Activated naive CD8-positive, alpha-beta T cell treated with anti-CD3 and anti-CD28 coated beads, Interleukin-2, amount 50 U/mL, for 24 hours (primary cell): ENCODE measurements around the gene ACER3.

ENCODE experiments used
- ATAC-seq: fragments of 150-1000 bp; cut with Tn5 transposase; one replicate; pipeline ENCODE4 v1.10.0; 2021
- DNase-seq: peaks from one replicate; pipeline ENCODE4 v3.0.0; 2021
- H3K27ac Mint-ChIP-seq: one replicate; pipeline ENCODE4 v1.8.0; 2021; ENCODE audit warnings: mild to moderate bottlenecking, mixed read lengths
- H3K27me3 Mint-ChIP-seq: one replicate; pipeline ENCODE4 v1.8.0; 2021; ENCODE audit warnings: mixed read lengths
- H3K36me3 Mint-ChIP-seq: one replicate; pipeline ENCODE4 v1.8.0; 2021; ENCODE audit warnings: low read depth, mixed read lengths
- H3K4me1 Mint-ChIP-seq: one replicate; pipeline ENCODE4 v1.8.0; 2021; ENCODE audit warnings: mixed read lengths
- H3K4me3 Mint-ChIP-seq: one replicate; pipeline ENCODE4 v1.8.0; 2021; ENCODE audit warnings: mild to moderate bottlenecking, moderate library complexity, mixed read lengths
- H3K9me3 Mint-ChIP-seq: one replicate; pipeline ENCODE4 v1.8.0; 2021; ENCODE audit warnings: mixed read lengths

The ACER3 gene

DNA sequence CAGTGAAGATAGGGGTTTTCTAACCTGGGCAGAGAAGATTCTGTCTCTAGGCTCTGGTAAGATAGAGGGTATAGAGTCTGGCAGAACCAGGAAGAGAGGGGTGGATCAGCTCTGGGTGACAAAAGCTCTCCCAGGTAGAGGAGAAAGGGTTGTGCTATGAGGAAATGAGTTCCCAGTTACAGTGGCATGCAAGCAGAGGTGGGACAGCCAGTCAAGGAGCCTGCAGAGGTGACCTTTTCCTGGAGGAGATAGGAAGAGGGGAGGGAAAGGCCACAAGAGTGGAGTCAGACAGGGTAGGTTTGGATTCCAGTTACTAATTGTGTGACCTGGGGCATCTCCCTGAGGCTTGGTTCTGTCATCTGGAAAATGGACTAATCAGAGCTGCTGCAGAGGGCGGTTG is 202.7 kb downstream of the ACER3 start:
- ATAC-seq, result no peak
- Mint-ChIP-seq H3K27me3 (no peaks in the 10 kb centered on the region), H3K9me3 (no peaks in the 10 kb centered on the region), H3K27ac (no peak overlapping the region), H3K4me3 (no peak overlapping the region), H3K36me3 (no peaks in the 10 kb centered on the region), H3K4me1 (peaks cover 9% of the 10 kb centered on the region)
- no peak for DNase-seq

DNA sequence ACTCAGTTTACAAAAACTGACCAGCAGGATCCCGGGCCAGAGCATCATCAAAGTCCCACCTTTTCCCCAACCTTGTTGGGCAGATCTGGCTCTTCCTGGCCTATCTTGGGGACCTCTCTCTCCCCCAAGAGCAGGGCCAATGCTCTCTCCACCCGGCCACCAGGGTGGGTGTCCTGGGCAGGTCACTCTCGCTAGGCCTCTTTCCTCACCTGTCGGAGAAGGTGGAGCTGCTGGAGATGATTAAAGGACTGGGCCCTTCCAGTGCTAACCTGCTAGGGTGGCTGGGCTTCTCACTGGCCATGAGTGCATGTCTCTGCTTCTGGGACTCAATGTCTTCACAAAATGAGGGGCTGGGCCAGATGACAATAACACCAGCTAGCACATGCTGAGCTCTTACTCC is 203.1 kb downstream of the ACER3 start:
- Mint-ChIP-seq H3K4me3 (no peak overlapping the region), H3K36me3 (no peaks in the 10 kb centered on the region), H3K27me3 (no peaks in the 10 kb centered on the region), H3K4me1 (peaks cover 9% of the 10 kb centered on the region), H3K9me3 (no peaks in the 10 kb centered on the region), H3K27ac (no peak overlapping the region)
- ATAC-seq (no peak), DNase-seq (no peak)

DNA sequence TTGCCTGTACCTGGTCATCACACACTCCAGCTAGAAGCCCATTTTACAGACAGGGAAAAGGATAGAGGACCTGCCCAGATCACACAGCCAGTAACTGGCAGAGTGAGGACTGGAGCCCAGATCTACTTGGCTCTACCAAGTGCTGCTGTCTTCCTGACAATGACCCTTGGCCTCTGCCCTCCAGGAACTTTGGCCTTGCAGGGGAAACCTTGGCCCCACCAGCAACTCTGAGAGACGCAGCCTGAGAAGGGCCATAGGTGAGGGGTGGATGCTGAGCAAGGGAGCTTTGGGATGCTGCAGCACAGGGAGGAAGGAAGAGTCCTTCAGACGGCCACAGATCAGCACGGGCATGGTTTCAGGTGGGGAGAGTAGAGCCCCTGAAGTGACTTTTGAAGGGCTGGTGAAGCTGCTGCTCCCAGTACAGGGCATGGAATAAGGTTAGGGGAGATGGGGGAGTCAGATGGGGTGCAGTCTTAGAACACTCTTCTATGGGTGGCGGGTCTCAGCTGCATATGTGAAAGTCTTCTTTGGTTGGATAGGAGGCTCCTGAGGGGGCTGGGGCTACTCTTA is 204.0 kb downstream of the ACER3 start:
- DNase-seq (no peak), ATAC-seq (no peak)
- Mint-ChIP-seq H3K4me3 (no peak overlapping the region), H3K9me3 (no peaks in the 10 kb centered on the region), H3K27ac (no peak overlapping the region), H3K27me3 (no peaks in the 10 kb centered on the region), H3K36me3 (no peaks in the 10 kb centered on the region), H3K4me1 (peaks cover 9% of the 10 kb centered on the region)

DNA sequence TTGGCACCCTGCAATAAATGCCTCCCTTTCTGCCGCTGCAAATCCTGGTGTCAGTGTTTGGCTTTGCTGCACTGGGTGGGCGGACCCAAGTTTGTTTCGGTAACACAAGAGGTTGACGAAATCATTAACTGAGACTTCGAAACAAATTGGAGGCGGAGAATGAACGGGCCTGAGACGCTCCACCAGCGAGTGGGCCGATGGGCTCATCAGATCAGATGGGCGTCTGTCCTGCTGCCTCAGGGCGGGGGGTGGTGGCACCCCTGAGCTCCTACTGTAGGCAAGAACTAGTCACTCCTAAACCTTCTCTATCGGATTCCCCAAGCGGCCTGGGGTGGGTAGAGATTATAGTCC is 205.1 kb downstream of the ACER3 start:
- Mint-ChIP-seq H3K36me3 (no peaks in the 10 kb centered on the region), H3K4me3 (peak overlapping the region; percentile 80), H3K27ac (peak overlapping the region; percentile 73), H3K27me3 (no peaks in the 10 kb centered on the region), H3K9me3 (no peaks in the 10 kb centered on the region), H3K4me1 (peaks cover 9% of the 10 kb centered on the region)
- ATAC-seq, result no peak
- no peak for DNase-seq

DNA sequence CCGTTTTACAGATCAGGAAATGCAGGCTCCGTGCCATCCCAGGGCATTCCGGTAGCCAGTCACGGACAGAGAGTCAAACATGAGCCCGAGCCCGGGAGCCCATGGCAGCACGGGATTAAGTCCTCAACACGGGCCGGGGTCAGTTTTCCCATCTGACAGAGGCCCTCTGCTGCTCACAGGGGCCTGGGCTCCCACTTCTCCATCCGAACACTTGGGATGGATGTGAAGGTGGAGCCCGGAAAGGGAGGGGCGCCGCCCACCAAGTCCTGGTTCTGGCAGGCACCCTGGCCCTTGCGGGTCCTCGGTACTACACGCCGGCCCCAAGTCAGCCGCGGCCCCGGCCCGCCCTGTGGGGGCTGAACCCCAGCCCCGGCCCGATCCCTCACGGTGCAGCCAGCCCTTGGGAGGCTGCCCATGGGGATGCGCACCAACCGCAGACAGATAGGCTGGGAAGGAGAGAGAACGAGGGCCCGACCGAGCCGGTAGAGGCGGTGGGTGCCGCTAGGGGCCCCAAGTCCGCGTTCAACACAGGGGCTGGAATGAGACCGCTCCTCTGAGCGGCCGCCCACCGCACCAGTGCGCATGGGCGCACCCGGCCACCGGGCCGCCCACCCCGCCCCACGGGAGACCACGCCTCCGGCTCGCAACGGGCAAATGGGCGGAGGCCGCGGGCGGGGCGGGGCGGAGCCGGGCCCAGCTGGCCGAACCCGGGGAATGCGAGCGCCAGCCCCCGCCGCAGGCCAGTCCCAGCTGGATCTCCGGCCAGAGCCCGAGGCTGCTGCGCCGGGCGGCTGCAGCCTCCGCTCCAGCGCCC is 205.7 kb downstream of the ACER3 start, which contains the start of gene CAPN5:
TSS of gene CAPN5 (plus strand) at position 743 of the 814 bp plus-strand sequence. CDS start 17,916 bp downstream, outside the sequence.
- DNase-seq, result peak; percentile 91
- peak within 1 kb of the TSS; percentile 80 for H3K4me3 Mint-ChIP-seq
- peak; percentile 88 for ATAC-seq
- no peaks in the 10 kb centered on the region for H3K36me3 Mint-ChIP-seq
- H3K9me3 Mint-ChIP-seq, result no peaks in the 10 kb centered on the region
- H3K4me1 Mint-ChIP-seq, result peaks cover 9% of the 10 kb centered on the region
- H3K27ac Mint-ChIP-seq, result peak within 1 kb of the TSS; percentile 73
- no peaks in the 10 kb centered on the region for H3K27me3 Mint-ChIP-seq

DNA sequence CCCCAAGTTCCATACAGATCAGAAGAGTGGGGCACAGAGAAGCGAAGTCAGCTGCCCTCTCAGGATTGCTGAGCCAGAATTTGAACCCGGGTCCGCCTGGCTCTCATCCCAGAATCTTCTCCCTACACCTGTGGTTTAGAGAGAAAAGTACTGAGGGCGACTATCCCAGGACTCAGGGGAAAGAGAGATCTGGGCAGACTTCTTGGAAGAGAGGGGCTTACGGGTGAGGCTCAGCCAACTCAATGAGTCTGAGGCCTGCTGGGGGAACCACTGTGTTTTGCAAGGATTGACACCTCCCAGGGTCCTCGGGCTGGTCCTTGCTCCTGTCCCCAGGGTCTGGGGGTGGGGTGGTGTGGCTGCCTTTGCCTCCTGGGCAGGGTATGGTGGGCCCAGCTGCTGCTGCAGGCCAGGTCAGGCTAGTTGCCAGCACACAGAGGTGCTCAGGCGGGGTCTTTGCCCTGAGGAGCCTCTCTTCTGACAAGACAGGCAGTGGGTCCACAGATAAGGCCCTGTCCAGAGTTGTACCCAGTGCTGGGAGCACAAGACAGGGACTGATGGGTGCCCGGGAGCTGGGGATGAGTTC is 207.2 kb downstream of the ACER3 start:
- no peak for DNase-seq
- no peaks in the 10 kb centered on the region for H3K27me3 Mint-ChIP-seq
- peak overlapping the region; percentile 60 for H3K4me3 Mint-ChIP-seq
- ATAC-seq, result no peak
- peaks cover 19% of the 10 kb centered on the region for H3K4me1 Mint-ChIP-seq
- no peaks in the 10 kb centered on the region for H3K36me3 Mint-ChIP-seq
- H3K27ac Mint-ChIP-seq, result no peak overlapping the region
- H3K9me3 Mint-ChIP-seq, result no peaks in the 10 kb centered on the region

DNA sequence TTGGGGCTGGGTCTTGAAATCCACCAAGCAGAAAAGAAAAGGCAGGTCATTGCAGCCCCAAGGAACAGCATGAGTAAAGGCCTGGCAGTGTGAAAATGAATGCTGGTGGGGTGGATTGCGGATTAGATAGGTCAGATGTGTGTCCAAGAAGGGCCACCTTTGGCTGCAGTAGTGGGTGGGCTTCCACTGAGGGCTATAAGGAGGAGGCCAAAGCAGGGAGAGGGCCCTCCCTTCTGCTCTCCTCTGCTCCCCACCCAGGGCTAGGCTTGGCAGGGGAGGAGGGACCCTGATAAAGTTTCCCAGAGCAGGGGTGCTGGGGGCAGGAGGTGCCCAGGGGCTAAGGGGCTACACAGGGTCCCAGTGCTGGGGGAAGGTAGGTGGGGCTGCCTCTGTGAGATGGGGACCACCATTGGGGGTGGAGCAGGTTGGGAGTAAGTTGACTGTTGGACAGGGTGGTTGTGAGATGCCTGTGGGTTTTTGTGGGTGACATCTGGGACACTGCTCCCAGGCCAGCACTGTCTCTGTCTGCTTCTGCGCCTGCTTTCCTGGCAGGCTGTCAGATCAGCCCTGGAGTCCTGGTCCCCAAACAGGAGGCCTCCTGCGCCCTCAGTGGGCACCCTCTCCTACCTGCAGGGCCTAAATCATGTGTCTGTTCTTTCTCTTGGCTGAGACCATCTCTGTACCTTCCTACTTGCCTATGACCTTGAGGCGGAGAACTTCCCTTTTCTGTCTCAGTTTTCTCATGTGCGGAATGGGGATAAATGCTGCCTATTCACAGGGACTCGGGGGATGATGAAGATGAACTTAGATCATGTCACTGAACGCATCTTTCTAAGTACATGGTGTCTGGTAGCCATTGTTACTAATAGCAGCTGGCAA is 208.0 kb downstream of the ACER3 start:
- no peak overlapping the region for H3K27ac Mint-ChIP-seq
- H3K4me1 Mint-ChIP-seq, result peaks cover 26% of the 10 kb centered on the region
- H3K4me3 Mint-ChIP-seq, result no peak overlapping the region
- no peak for DNase-seq
- H3K36me3 Mint-ChIP-seq, result no peaks in the 10 kb centered on the region
- H3K27me3 Mint-ChIP-seq, result no peaks in the 10 kb centered on the region
- no peak for ATAC-seq
- no peaks in the 10 kb centered on the region for H3K9me3 Mint-ChIP-seq

DNA sequence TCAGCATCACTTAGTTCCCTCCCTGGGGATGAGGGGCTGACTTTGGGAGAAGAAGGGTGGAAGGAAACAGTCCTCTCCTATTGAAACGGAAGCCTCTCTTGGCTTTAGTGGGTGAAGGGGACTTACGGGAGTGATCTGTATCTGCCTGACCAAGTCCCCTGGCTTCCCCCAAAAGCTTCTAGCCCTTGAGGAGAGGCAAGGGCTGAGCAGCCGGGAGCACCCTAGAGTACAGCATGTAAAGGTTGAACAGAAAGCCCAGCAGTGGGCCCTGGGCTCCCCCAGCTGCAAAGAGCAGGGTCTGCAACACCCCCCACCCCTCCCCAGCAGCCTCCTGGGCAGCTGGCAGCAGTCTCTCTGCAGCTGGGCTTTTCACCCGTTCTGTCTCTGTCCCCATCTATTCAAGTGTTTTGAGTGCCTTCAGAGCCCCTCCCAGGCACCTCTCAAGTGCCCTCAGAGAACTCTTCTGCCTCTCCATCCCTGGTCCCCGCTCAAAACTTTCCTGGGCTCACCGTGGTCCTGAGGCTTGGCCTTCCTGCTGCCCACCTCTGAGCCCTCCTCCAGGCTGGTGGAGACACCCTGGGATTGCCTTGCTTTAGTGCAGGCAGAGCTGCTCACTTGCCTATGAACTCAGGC is 208.7 kb downstream of the ACER3 start:
- ATAC-seq (no peak), DNase-seq (no peak)
- Mint-ChIP-seq H3K9me3 (no peaks in the 10 kb centered on the region), H3K4me3 (no peak overlapping the region), H3K27ac (no peak overlapping the region), H3K4me1 (peaks cover 26% of the 10 kb centered on the region), H3K36me3 (no peaks in the 10 kb centered on the region), H3K27me3 (no peaks in the 10 kb centered on the region)

DNA sequence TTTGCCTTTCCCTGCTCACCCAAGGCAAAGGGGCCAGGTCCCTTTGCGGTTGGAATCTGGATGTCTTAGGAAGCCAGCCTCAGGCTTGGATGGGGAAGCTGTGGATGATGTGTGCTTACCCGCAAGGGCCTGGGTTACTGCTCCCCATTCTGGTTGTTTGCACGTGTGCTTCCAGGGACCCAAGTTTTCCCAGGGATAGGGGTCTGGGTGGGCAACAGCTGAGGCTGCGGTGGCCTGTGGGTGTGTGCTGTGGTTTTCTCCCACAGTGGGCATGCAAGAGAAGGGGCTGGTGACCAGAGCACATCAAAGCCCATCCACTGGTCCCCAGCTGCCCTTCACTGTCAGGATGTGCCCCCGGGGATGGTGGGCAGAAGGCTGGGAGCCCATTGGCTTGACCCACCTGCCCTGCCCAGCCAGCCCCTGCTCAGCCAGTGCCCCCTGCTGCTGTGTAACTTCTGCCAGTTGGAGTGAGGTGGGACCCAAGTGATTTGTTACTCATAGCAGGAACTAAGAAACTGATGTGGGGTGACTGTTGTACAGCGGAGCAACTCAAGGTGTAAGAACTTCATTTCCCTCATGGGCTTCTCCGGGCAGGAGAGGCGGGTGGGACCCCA is 209.4 kb downstream of the ACER3 start:
- H3K27ac Mint-ChIP-seq, result no peak overlapping the region
- H3K27me3 Mint-ChIP-seq, result no peaks in the 10 kb centered on the region
- H3K9me3 Mint-ChIP-seq, result no peaks in the 10 kb centered on the region
- no peak overlapping the region for H3K4me3 Mint-ChIP-seq
- ATAC-seq (no peak), DNase-seq (no peak)
- no peaks in the 10 kb centered on the region for H3K36me3 Mint-ChIP-seq
- H3K4me1 Mint-ChIP-seq, result peaks cover 26% of the 10 kb centered on the region

DNA sequence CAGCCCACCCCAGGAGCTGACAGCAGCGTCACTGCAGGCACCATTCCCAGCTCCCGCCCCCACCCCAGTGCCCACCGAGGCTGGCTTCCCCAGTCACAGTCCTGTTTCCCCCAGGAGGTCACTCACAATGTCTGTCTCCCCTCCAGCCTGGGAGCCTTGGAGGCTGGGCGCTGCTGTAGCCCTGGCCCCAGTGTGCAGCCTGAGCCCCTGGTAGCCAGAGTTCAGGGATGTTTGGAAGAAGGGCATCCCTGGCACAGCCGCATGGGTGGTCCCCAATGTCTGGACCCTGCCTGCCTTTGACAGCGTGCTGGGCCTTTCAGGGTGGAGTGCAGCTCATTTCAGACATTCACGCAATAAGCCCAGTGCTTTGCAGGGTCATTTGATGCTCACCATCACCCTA is 210.4 kb downstream of the ACER3 start:
- H3K27me3 Mint-ChIP-seq, result no peaks in the 10 kb centered on the region
- H3K4me3 Mint-ChIP-seq, result no peak overlapping the region
- no peaks in the 10 kb centered on the region for H3K9me3 Mint-ChIP-seq
- no peaks in the 10 kb centered on the region for H3K36me3 Mint-ChIP-seq
- H3K27ac Mint-ChIP-seq, result no peak overlapping the region
- no peak for DNase-seq
- peaks cover 21% of the 10 kb centered on the region for H3K4me1 Mint-ChIP-seq
- no peak for ATAC-seq

DNA sequence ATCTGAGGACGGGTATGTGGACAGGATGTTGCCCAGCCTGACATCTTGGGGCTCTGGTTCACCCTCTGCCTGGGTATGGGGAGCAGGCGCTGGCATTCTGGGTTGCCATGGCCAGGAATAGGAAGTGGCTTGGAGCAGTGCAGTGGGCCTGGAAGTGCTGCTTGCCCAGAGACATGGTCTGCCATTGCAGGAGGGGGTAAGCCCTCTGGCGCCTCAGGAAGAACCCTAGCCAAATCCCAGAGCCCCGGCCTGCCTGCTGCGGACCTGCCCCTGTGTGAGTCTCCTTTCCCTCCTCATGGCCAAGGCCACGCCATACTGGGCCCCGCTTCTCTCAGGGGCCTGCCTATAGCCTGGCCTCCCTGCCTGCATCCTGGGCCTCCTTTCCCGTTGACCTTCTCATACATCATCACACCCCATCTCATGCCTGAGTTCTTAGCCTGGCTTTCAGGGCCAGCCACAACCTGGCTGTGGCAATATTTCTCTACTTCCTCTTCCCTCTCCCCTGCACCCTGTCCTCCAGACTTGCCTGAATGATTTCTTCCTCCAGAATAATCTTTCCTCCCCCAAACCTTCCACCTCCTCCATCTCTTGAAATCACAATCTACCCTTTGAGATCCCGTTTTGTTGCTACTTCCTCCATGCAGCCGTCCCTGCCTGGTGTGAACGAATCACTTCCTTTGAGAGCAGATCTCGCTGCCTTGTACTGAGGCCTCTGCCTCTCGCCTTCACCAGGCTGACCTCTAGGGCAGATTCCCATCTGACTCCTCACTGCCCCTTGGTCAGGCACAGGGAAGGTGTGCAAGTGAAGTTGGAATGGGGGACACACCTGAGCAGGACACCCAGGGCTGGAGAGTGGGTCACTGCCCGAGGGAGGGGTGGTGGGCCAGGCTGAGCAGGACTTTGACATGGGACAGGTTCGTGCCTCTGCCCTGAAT is 211.2 kb downstream of the ACER3 start:
- H3K27me3 Mint-ChIP-seq, result no peaks in the 10 kb centered on the region

DNA sequence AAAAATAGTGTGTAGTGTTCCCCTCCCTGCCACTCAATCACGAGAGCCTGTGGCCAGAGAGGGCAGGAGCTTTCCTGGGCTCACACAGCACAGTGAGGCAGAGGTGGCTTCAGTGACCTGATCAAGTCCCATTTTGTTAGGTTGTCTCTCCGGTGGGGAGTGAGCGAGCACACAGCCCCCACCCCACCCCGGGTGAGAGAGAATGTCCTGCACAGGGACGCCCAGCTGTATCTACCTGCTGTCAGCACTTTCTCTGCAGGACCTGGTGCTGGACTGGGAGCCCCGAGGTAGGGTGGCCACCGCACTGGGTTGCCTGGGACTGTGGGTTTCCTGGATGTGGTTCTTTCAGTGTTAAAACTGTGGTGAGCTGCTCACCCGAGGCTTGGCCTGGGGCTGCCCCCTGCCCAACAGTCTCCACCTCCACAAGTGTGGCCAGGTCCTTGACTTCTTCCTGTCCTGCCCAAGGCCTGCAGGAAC is 212.2 kb downstream of the ACER3 start:
- H3K4me1 Mint-ChIP-seq, result peaks cover 17% of the 10 kb centered on the region
- DNase-seq, result peak; percentile 19
- no peaks in the 10 kb centered on the region for H3K36me3 Mint-ChIP-seq
- peak; percentile 30 for ATAC-seq
- H3K27me3 Mint-ChIP-seq, result no peaks in the 10 kb centered on the region
- no peak overlapping the region for H3K27ac Mint-ChIP-seq
- no peak overlapping the region for H3K4me3 Mint-ChIP-seq
- no peaks in the 10 kb centered on the region for H3K9me3 Mint-ChIP-seq

More for the DNA sequence above, 211.2 kb downstream of the ACER3 start:
- Mint-ChIP-seq H3K36me3 (no peaks in the 10 kb centered on the region), H3K4me1 (peaks cover 21% of the 10 kb centered on the region), H3K9me3 (no peaks in the 10 kb centered on the region), H3K4me3 (no peak overlapping the region), H3K27ac (peak overlapping the region; percentile 4)
- ATAC-seq (no peak), DNase-seq (no peak)
